Measurements from ENCODE around the gene TRIOBP. TPM values are rescaled to one million over a fixed set of nuclear protein-coding genes. Genes with fewer than 3 reads are reported as not detected.

TRIOBP gene
- total and polyA plus RNA-seq, 2 of the 13 experiments (the other 11 are each of a cell fraction or from before 2014, with no cell fraction given) = 6.1 to 15.4 TPM

GRCh38 chr22:37817705-37818408 is 121.0 kb downstream of the TRIOBP start (continued):
- TF ChIP-seq SRSF9 (IDR thresholded peaks at IDR 0.05; ENCODE audit: borderline replicate concordance, insufficient read depth, low read depth, low read length, poor library complexity, severe bottlenecking) = no peak
- no peak for TF ChIP-seq NFE2L2 (IDR thresholded peaks at IDR 0.05; ENCODE audit: low read length)
- peak; percentile 82 for TF ChIP-seq BCL6 (CRISPR knock-in tag; IDR thresholded peaks at IDR 0.05)
- TF ChIP-seq RAD21 (CRISPR knock-in tag; IDR thresholded peaks at IDR 0.05) = peak; percentile 98
- no peak for TF ChIP-seq ZNF251 (CRISPR knock-in tag; IDR thresholded peaks at IDR 0.05)
- no peak for TF ChIP-seq DDIT3 (CRISPR knock-in tag; IDR thresholded peaks at IDR 0.05)
- TF ChIP-seq ZBTB46 (CRISPR knock-in tag; IDR thresholded peaks at IDR 0.05; ENCODE audit: borderline replicate concordance) = no peak
- TF ChIP-seq ZNF33A (CRISPR knock-in tag; IDR thresholded peaks at IDR 0.05; ENCODE audit: borderline replicate concordance) = peak; percentile 75; the same call in 1 of the 2 replicates
- TF ChIP-seq CBFB (CRISPR knock-in tag; IDR thresholded peaks at IDR 0.05) = peak; percentile 80
- TF ChIP-seq GFI1 (CRISPR knock-in tag; IDR thresholded peaks at IDR 0.05; ENCODE audit: borderline replicate concordance) = peak; percentile 20; the same call in 1 of the 2 replicates
- TF ChIP-seq ZNF569 (CRISPR knock-in tag; IDR thresholded peaks at IDR 0.05; ENCODE audit: borderline replicate concordance) = 0 out of 2 replicates have a peak, but pooled peaks have one; percentile 49
- TF ChIP-seq HBP1 (CRISPR knock-in tag; IDR thresholded peaks at IDR 0.05; ENCODE audit: low read depth) = no peak
- TF ChIP-seq REPIN1 (CRISPR knock-in tag; IDR thresholded peaks at IDR 0.05; ENCODE audit: borderline replicate concordance, low read depth) = peak; percentile 89
- TF ChIP-seq GMEB1 (CRISPR knock-in tag; IDR thresholded peaks at IDR 0.05; ENCODE audit: borderline replicate concordance) = peak; percentile 48; the same call in 1 of the 2 replicates
- no peak for TF ChIP-seq TFDP1 (CRISPR knock-in tag; IDR thresholded peaks at IDR 0.05; ENCODE audit: borderline replicate concordance)
- TF ChIP-seq ADNP (CRISPR knock-in tag; IDR thresholded peaks at IDR 0.05) = no peak; the same call in 1 of the 2 replicates
- no peak for TF ChIP-seq GTF2F1 (IDR thresholded peaks at IDR 0.05; ENCODE audit: low read length)
- TF ChIP-seq ZNF12 (CRISPR knock-in tag; IDR thresholded peaks at IDR 0.05) = peak; percentile 26; the same call in 1 of the 2 replicates
- TF ChIP-seq DNMT3B (CRISPR knock-in tag; conservative IDR thresholded peaks at IDR 0.05) = no peak; the same call in 1 of the 2 replicates
- peak; percentile 69 for TF ChIP-seq GATAD1 (CRISPR knock-in tag; IDR thresholded peaks at IDR 0.05)
- TF ChIP-seq ZMAT5 (CRISPR knock-in tag; IDR thresholded peaks at IDR 0.05; ENCODE audit: borderline replicate concordance, low read depth) = no peak
